Activated CD4-positive, alpha-beta T cell treated with anti-CD3 and anti-CD28 coated beads for 1 hour (primary cell): ENCODE data around the gene GPR61.

Source experiments
- DNase-seq: peaks from one replicate; pipeline ENCODE4 v3.0.0-alpha.2; 2020

The GPR61 gene

GRCh38 chr1:109539676-109540075, at the start of gene GPR61:
GPR61 (plus strand) TSS chr1:109539872; CDS start chr1:109543023, 3,151 bp downstream.
- DNase-seq = no peak

- peak; percentile 57 for DNase-seq
These were observed 49.4 kb upstream of the GPR61 start for GRCh38 chr1:109490029-109490933.

- no peak for DNase-seq
These were observed 48.8 kb upstream of the GPR61 start for GRCh38 chr1:109490934-109491302.

- DNase-seq = no peak
These were observed 48.3 kb upstream of the GPR61 start for GRCh38 chr1:109491372-109491771.

- no peak for DNase-seq
These were observed 46.9 kb upstream of the GPR61 start for GRCh38 chr1:109492779-109493178.

GRCh38 chr1:109493227-109493626, 46.4 kb upstream of the GPR61 start:
- no peak for DNase-seq

GRCh38 chr1:109493805-109494539, 45.7 kb upstream of the GPR61 start, which contains the start of gene CYB561D1:
CYB561D1 (plus strand) TSS chr1:109494094; CDS start chr1:109494140, 46 bp downstream.
- peak; percentile 83 for DNase-seq

GRCh38 chr1:109495738-109496137, 43.9 kb upstream of the GPR61 start:
- no peak for DNase-seq

- DNase-seq = no peak
These were observed 42.1 kb upstream of the GPR61 start for GRCh38 chr1:109497449-109498160.

GRCh38 chr1:109498161-109498801, 41.4 kb upstream of the GPR61 start:
- no peak for DNase-seq

GRCh38 chr1:109499081-109499480, 40.6 kb upstream of the GPR61 start:
- no peak for DNase-seq

- DNase-seq = peak; percentile 37
These were observed 39.8 kb upstream of the GPR61 start for GRCh38 chr1:109499661-109500536.

- DNase-seq = no peak
These were observed 38.7 kb upstream of the GPR61 start for GRCh38 chr1:109500941-109501381.

- no peak for DNase-seq
These were observed 37.9 kb upstream of the GPR61 start for GRCh38 chr1:109501644-109502363.

- peak; percentile 32 for DNase-seq
These were observed 37.3 kb upstream of the GPR61 start for GRCh38 chr1:109502364-109502851.

GRCh38 chr1:109503935-109504334, 35.7 kb upstream of the GPR61 start:
- DNase-seq = no peak

GRCh38 chr1:109504974-109505373, 34.7 kb upstream of the GPR61 start:
- DNase-seq = no peak

- no peak for DNase-seq
These were observed 31.4 kb upstream of the GPR61 start for GRCh38 chr1:109508001-109508872.

GRCh38 chr1:109508873-109509175, 30.8 kb upstream of the GPR61 start:
- DNase-seq = no peak
